ENCODE data around the gene TNC. TPM values are rescaled to one million over a fixed set of nuclear protein-coding genes. Genes with fewer than 3 reads are reported as not detected.

Gene TNC
- total and polyA plus RNA-seq, 8 donors, result 0.31 to 12.5 (median 1.4) TPM

- Histone ChIP-seq H3K9me3 (no peaks in the 10 kb centered on the region), H3K27ac (no peak overlapping the region), H3K36me3 (no peaks in the 10 kb centered on the region), H3K27me3 (peaks cover 0 to 4% (median 0%) of the 10 kb centered on the region in 4 donors), H3K4me1 (peaks cover 0 to 7% (median 0%) of the 10 kb centered on the region in 3 donors), H3K4me3 (no peak overlapping the region)
- 28 to 31% methylated on average over 5 of the region's 5 CpGs for WGBS, 2 donors
- ATAC-seq, result peak in 2 of 4 donors; percentile 31 to 50
- DNase-seq, result no peak
- intact Hi-C loops (cut with DNase I), result no loop called here
- FAIRE-seq, result peak; percentile 77
- no peak for TF ChIP-seq CTCF (IDR thresholded peaks at IDR 0.05)
These were observed 19.6 kb downstream of the TNC start for GRCh38 chr9:115098226-115098965.

DNA sequence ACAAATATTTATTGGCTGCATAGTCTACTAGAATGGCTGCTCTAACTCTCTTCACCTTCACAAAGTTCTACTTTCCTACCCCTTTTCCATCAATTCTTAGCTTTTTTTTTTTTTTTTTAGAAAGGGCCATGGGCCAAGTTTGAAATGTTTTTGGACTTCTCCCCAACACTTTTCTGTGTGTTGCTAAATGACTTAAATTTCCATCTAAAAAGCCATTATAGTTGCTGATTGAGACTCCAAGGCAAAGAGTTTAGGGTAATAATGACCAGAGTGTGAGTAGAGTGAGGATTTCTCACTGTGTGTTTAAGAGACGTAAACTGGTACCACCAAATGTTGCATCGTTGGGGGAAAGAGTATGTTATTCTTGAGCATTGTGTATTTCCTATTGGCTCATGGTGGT, 24.4 kb downstream of the TNC start:
- WGBS, 2 donors, result 62 to 78% methylated on average over 2 of the region's 2 CpGs
- no peaks in the 10 kb centered on the region for H3K9me3 ChIP-seq
- FAIRE-seq (no peak), DNase-seq (no peak), ATAC-seq (no peak)
- H3K4me3 ChIP-seq, result no peak overlapping the region
- H3K36me3 ChIP-seq, result no peaks in the 10 kb centered on the region
- peaks cover 0 to 7% (median 0%) of the 10 kb centered on the region in 3 donors for H3K4me1 ChIP-seq
- peaks cover 0 to 4% (median 0%) of the 10 kb centered on the region in 4 donors for H3K27me3 ChIP-seq
- intact Hi-C loops (cut with DNase I), result no loop called here
- H3K27ac ChIP-seq, result no peak overlapping the region
- TF ChIP-seq CTCF (IDR thresholded peaks at IDR 0.05), result no peak

DNA sequence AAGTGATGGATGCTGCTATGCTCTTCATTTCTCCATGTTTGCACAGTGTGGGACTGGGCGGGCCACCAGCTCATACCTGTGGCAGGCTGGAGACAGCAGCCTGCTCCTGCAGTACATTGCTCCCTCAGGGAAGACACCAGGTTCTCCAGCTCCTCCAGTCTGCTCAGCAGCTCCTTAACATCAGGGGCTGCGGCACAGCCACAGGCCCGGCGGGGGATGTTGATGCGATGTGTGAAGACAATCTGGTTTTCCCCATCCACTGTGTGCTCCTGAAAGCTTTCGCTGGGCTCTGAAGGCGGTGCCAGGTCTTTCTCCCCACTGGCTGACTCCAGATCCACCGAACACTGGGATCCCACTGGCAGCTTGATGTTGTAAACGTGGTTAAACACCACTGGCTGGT, 27.5 kb downstream of the TNC start:
- Histone ChIP-seq H3K27ac (no peak overlapping the region), H3K4me3 (no peak overlapping the region), H3K9me3 (no peaks in the 10 kb centered on the region), H3K27me3 (no peaks in the 10 kb centered on the region), H3K4me1 (no peaks in the 10 kb centered on the region), H3K36me3 (no peaks in the 10 kb centered on the region)
- WGBS, 2 donors, result 79 to 89% methylated on average over 9 of the region's 9 CpGs
- intact Hi-C loops (cut with DNase I), result no loop called here
- TF ChIP-seq CTCF (IDR thresholded peaks at IDR 0.05), result no peak
- DNase-seq (no peak), ATAC-seq (no peak), FAIRE-seq (no peak)

GRCh38 chr9:115088860-115089259, 29.1 kb downstream of the TNC start:
- FAIRE-seq (no peak), ATAC-seq (no peak), DNase-seq (no peak)
- intact Hi-C loops (cut with DNase I), result no loop called here
- no peaks in the 10 kb centered on the region for H3K4me1 ChIP-seq
- no peaks in the 10 kb centered on the region for H3K9me3 ChIP-seq
- no peak overlapping the region for H3K4me3 ChIP-seq
- H3K36me3 ChIP-seq, result no peaks in the 10 kb centered on the region
- WGBS, 2 donors, result 89 to 100% methylated on average over 1 of the region's 1 CpG
- no peak overlapping the region for H3K27ac ChIP-seq
- no peaks in the 10 kb centered on the region for H3K27me3 ChIP-seq
- TF ChIP-seq CTCF (IDR thresholded peaks at IDR 0.05), result no peak

- intact Hi-C loops (cut with DNase I), result no loop called here
- FAIRE-seq (no peak), DNase-seq (no peak), ATAC-seq (no peak)
- H3K4me3 ChIP-seq, result no peak overlapping the region
- H3K4me1 ChIP-seq, result no peaks in the 10 kb centered on the region
- H3K9me3 ChIP-seq, result no peaks in the 10 kb centered on the region
- no peaks in the 10 kb centered on the region for H3K36me3 ChIP-seq
- H3K27ac ChIP-seq, result no peak overlapping the region
- TF ChIP-seq CTCF (IDR thresholded peaks at IDR 0.05), result no peak
- WGBS, 2 donors, result 82 to 89% methylated on average over 20 of the region's 20 CpGs
- H3K27me3 ChIP-seq, result no peaks in the 10 kb centered on the region
These were observed 31.1 kb downstream of the TNC start for GRCh38 chr9:115086886-115087285.

All from pancreas (tissue), 10 donors.